ENCODE results near the gene C6orf89. TPM values are rescaled to one million over a fixed set of nuclear protein-coding genes. Genes with fewer than 3 reads are reported as not detected.
A peak's percentile ranks its signal among the peaks of the same experiment; 100 is the strongest.

C6orf89 gene
- total and polyA plus RNA-seq, 2 of the 13 experiments (the other 11 are each of a cell fraction or from before 2014, with no cell fraction given): 22.1 to 32.2 TPM

DNA sequence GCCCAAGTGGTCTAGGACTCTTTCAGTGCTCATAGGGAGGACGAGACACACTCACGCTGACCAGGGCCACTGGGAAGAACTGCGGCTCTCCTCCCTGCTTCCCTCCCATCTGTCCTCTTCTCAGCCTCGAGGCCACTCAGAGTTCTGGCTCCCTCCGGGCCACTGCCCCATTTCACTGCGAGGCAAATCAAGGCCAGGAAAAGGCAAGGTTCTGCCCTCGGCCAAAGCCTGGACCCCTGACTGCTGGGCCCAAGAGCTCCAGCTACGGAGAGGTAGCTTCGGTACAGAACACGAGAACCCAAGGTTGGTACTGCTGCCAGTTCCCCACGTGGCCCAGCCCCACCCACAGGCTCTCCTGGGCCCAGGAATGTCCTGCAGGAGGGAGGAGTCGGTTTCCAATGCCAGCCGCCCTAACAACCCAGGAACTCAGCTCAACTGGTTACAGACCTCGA lies 83.5 kb downstream of the C6orf89 start:
- Histone ChIP-seq H3K79me2 (ENCODE audit: insufficient read depth, low read length) (no peaks in the 10 kb centered on the region), H3K9me3 (ENCODE audit: low read length) (no peaks in the 10 kb centered on the region), H3K4me1 (ENCODE audit: insufficient read depth, low read length) (no peaks in the 10 kb centered on the region), H3K27me3 (ENCODE audit: control insufficient read depth in 1 of 2, insufficient read depth in 2 of 2, low read length in 2 of 2) (no peaks in the 10 kb centered on the region), H2AFZ (ENCODE audit: low read length) (no peak overlapping the region), H3K27ac (ENCODE audit: extremely low read length, insufficient read depth, low read length) (no peak overlapping the region), H3K4me2 (ENCODE audit: low read depth, low read length) (no peak overlapping the region), H3K9ac (ENCODE audit: insufficient read depth, low read depth, low read length) (no peak overlapping the region), H3K4me3 (replicated peaks in 1 of 3; ENCODE audit: insufficient read depth in 1 of 3, low read depth in 2 of 3, low read length in 3 of 3) (no peak overlapping the region), H4K20me1 (ENCODE audit: insufficient read depth, low read length) (no peaks in the 10 kb centered on the region), H3K36me3 (replicated peaks in 1 of 2; ENCODE audit: control insufficient read depth in 1 of 2, insufficient read depth in 2 of 2, low read length in 2 of 2) (peaks cover 55 to 70% of the 10 kb centered on the region in 2 experiments)
- TF ChIP-seq ZFP1 (CRISPR knock-in tag; IDR thresholded peaks at IDR 0.05) (no peak), ZNF629 (CRISPR knock-in tag; conservative IDR thresholded peaks at IDR 0.05) (0 out of 2 replicates have a peak, but pooled peaks have one; percentile 15)
- ChIA-PET POLR2A (interaction anchor here (1.4 kb wide), 1 partner anchor 17 kb away, joined by 3 read pairs; the partner anchor contains the start of gene MTCH1), CTCF (ENCODE audit: low intra/inter-chr PET ratio, low total read pairs) (no interaction called here)
- ATAC-seq (no peak), DNase-seq (ENCODE audit: low spot score) (no peak), FAIRE-seq (no peak)
- 91% methylated on average over 10 of the region's 14 CpGs for WGBS (ENCODE audit: low lambda C conversion rate)
- intact Hi-C loops (cut with micrococcal nuclease; ENCODE audit: unreplicated experiment): no loop called here
- no TSS peak for BruUV-seq (replicated peaks)
- in situ Hi-C loops (cut with HindIII; ENCODE audit: extremely low pct_ligation_motif_present, low pct_unique_long_range_greater_than_20kb): no loop called here

DNA sequence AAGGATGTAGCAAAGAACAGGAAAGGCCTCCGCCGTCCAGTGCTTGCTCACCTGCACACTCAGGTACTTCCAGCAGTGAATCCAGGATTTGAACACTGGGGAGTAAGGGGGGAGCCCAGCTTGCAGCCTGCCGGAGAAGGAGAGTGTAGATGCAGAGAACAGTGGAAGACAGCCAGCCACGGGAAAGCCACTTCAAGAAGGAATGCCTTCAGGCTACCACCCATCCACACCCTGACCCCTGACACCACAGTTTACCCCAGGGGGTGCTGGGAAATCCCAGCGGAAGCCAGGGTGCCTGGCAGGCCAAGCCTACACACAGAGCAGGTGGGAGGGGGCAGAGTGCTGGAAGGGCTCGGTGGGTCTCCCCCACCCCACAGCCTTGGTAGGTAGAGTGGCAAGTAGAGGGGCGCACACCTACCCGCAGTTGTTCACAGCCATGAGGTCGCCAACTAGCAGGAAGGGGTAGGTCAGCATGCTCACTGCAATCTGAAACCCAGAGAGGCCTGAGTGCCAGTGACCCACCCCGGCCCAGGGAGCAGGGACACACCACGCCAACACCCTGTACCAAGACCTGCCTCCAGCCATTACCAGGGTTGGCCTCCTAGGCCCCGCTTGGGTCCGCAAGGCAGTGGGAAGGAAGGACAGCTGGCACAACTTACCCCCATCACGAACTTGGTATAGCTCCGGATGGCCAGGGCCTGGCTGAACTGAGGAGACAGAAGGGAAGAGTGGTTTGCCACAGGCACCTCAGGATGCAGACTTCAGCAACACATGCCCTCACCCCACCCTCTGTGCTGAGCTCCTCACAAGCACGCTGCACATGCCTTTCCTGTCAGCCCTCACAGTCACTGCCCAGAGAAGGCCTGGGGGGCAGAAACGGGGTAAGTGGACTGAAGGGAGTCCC lies 84.5 kb downstream of the C6orf89 start:
- in situ Hi-C loops (cut with HindIII; ENCODE audit: extremely low pct_ligation_motif_present, low pct_unique_long_range_greater_than_20kb) (no loop called here), intact Hi-C loops (cut with micrococcal nuclease; ENCODE audit: unreplicated experiment) (no loop called here)
- no peak for ATAC-seq
- Histone ChIP-seq H3K4me1 (ENCODE audit: insufficient read depth, low read length) (no peaks in the 10 kb centered on the region), H4K20me1 (ENCODE audit: insufficient read depth, low read length) (no peaks in the 10 kb centered on the region), H2AFZ (ENCODE audit: low read length) (no peak overlapping the region), H3K4me3 (replicated peaks in 1 of 3; ENCODE audit: insufficient read depth in 1 of 3, low read depth in 2 of 3, low read length in 3 of 3) (no peak overlapping the region), H3K9ac (ENCODE audit: insufficient read depth, low read depth, low read length) (no peak overlapping the region), H3K27me3 (ENCODE audit: control insufficient read depth in 1 of 2, insufficient read depth in 2 of 2, low read length in 2 of 2) (no peaks in the 10 kb centered on the region), H3K4me2 (ENCODE audit: low read depth, low read length) (no peak overlapping the region), H3K9me3 (ENCODE audit: low read length) (no peaks in the 10 kb centered on the region), H3K79me2 (ENCODE audit: insufficient read depth, low read length) (no peaks in the 10 kb centered on the region), H3K27ac (ENCODE audit: extremely low read length, insufficient read depth, low read length) (no peak overlapping the region), H3K36me3 (replicated peaks in 1 of 2; ENCODE audit: control insufficient read depth in 1 of 2, insufficient read depth in 2 of 2, low read length in 2 of 2) (peaks cover 61 to 79% of the 10 kb centered on the region in 2 experiments)
- ChIA-PET POLR2A (interaction anchor here (1.1 to 1.4 kb wide), 2 partner anchors 16 kb away, joined by 3 read pairs; partner anchors contain the start of gene MTCH1), CTCF (ENCODE audit: low intra/inter-chr PET ratio, low total read pairs) (no interaction called here)
- no peak for DNase-seq (ENCODE audit: low spot score)
- WGBS (ENCODE audit: low lambda C conversion rate): 95% methylated on average over 14 of the region's 17 CpGs
- no peak for FAIRE-seq
- no TSS peak for BruUV-seq (replicated peaks)
- TF ChIP-seq MIER2 (CRISPR knock-in tag; IDR thresholded peaks at IDR 0.05): no peak
- TF ChIP-seq PRPF4 (IDR thresholded peaks at IDR 0.05; ENCODE audit: low read depth, low read length, poor library complexity, severe bottlenecking): no peak
- TF ChIP-seq ZNF331 (CRISPR knock-in tag; IDR thresholded peaks at IDR 0.05): no peak
- TF ChIP-seq KLF11 (CRISPR knock-in tag; IDR thresholded peaks at IDR 0.05): no peak
- TF ChIP-seq, protein P1, sequence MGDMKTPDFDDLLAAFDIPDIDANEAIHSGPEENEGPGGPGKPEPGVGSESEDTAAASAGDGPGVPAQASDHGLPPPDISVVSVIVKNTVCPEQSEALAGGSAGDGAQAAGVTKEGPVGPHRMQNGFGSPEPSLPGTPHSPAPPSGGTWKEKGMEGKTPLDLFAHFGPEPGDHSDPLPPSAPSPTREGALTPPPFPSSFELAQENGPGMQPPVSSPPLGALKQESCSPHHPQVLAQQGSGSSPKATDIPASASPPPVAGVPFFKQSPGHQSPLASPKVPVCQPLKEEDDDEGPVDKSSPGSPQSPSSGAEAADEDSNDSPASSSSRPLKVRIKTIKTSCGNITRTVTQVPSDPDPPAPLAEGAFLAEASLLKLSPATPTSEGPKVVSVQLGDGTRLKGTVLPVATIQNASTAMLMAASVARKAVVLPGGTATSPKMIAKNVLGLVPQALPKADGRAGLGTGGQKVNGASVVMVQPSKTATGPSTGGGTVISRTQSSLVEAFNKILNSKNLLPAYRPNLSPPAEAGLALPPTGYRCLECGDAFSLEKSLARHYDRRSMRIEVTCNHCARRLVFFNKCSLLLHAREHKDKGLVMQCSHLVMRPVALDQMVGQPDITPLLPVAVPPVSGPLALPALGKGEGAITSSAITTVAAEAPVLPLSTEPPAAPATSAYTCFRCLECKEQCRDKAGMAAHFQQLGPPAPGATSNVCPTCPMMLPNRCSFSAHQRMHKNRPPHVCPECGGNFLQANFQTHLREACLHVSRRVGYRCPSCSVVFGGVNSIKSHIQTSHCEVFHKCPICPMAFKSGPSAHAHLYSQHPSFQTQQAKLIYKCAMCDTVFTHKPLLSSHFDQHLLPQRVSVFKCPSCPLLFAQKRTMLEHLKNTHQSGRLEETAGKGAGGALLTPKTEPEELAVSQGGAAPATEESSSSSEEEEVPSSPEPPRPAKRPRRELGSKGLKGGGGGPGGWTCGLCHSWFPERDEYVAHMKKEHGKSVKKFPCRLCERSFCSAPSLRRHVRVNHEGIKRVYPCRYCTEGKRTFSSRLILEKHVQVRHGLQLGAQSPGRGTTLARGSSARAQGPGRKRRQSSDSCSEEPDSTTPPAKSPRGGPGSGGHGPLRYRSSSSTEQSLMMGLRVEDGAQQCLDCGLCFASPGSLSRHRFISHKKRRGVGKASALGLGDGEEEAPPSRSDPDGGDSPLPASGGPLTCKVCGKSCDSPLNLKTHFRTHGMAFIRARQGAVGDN (CRISPR knock-in tag; IDR thresholded peaks at IDR 0.05): no peak
- no peak for TF ChIP-seq HOXA7 (CRISPR knock-in tag; IDR thresholded peaks at IDR 0.05)
- no peak for TF ChIP-seq THYN1 (CRISPR knock-in tag; IDR thresholded peaks at IDR 0.05; ENCODE audit: borderline replicate concordance, low read depth)
- no peak for TF ChIP-seq MAFK (conservative IDR thresholded peaks at IDR 0.05 in 1 of 2, IDR thresholded peaks at IDR 0.05 in 1 of 2; ENCODE audit: low read length in 2 of 2)
- TF ChIP-seq SSRP1 (CRISPR knock-in tag; IDR thresholded peaks at IDR 0.05): no peak
- no peak for TF ChIP-seq DPF2 (CRISPR knock-in tag; IDR thresholded peaks at IDR 0.05; ENCODE audit: borderline replicate concordance, low read depth)

All from HepG2 (cell line).